Endodermal cell (in vitro differentiated cells): Measurements from ENCODE around the gene TDRKH. TPM values are rescaled to one million over a fixed set of nuclear protein-coding genes. Genes with fewer than 3 reads are reported as not detected.

ENCODE experiments used
- DNase-seq: peaks from one replicate; pipeline ENCODE4 v3.0.0-alpha.2; 2017
- H3K27ac ChIP-seq: 2 replicates; pipeline ENCODE4 v1.5.1; 2013; ENCODE audit warnings: mild to moderate bottlenecking, low read depth, low read length, moderate library complexity
- H3K27me3 ChIP-seq: 2 replicates; pipeline ENCODE4 v1.6.1; 2013; ENCODE audit warnings: mild to moderate bottlenecking, low read length, moderate library complexity; ENCODE audit not compliant: insufficient read depth, control insufficient read depth, poor library complexity, severe bottlenecking
- H3K36me3 ChIP-seq: 2 replicates; pipeline ENCODE4 v1.7.0; 2013; ENCODE audit warnings: mild to moderate bottlenecking, low read length, moderate library complexity; ENCODE audit not compliant: control insufficient read depth, insufficient read depth
- H3K4me1 ChIP-seq: one replicate; pipeline ENCODE4 v1.7.0; 2013; ENCODE audit warnings: low read length; ENCODE audit not compliant: control insufficient read depth, insufficient read depth
- H3K4me3 ChIP-seq: 2 replicates; pipeline ENCODE4 v1.5.1; 2013; ENCODE audit warnings: mild to moderate bottlenecking, low read length, moderate library complexity
- H3K9ac ChIP-seq: 2 replicates; pipeline ENCODE4 v1.6.1; 2013; ENCODE audit warnings: mild to moderate bottlenecking, low read length, moderate library complexity; ENCODE audit not compliant: poor library complexity, severe bottlenecking; ENCODE audit errors: extremely low read depth
- H3K9me3 ChIP-seq: 2 replicates; pipeline ENCODE4 v1.6.1; 2013; ENCODE audit warnings: mild to moderate bottlenecking, low read length, moderate library complexity; ENCODE audit not compliant: control insufficient read depth
- H3K27ac Mint-ChIP-seq: 2 replicates; pipeline ENCODE4 v1.8.0; 2020; ENCODE audit warnings: mixed read lengths
- H3K27me3 Mint-ChIP-seq: 2 replicates; pipeline ENCODE4 v1.8.0; 2021; ENCODE audit warnings: mild to moderate bottlenecking, mixed read lengths; ENCODE audit not compliant: insufficient read depth
- H3K36me3 Mint-ChIP-seq: 2 replicates; pipeline ENCODE4 v1.8.0; 2020; ENCODE audit warnings: low read depth, mixed read lengths
- H3K4me1 Mint-ChIP-seq: 2 replicates; pipeline ENCODE4 v1.8.0; 2020; ENCODE audit warnings: mixed read lengths
- H3K4me3 Mint-ChIP-seq: 2 replicates; pipeline ENCODE4 v1.8.0; 2020; ENCODE audit warnings: mild to moderate bottlenecking, moderate library complexity, mixed read lengths
- H3K9me3 Mint-ChIP-seq: 2 replicates; pipeline ENCODE4 v1.8.0; 2020; ENCODE audit warnings: mild to moderate bottlenecking, mixed read lengths
- WGBS, 2 experiments: methylation state at CpG; one replicate each; pipeline versions ENCODE4 v1.1.5 to v1.1.7; 2013; ENCODE audit warnings: missing lambda C conversion rate in 2 of 2, mixed read lengths in 1 of 2; ENCODE audit not compliant: insufficient coverage in 1 of 2, insufficient read length in 1 of 2; 5-methylcytosine and 5-hydroxymethylcytosine counted together
- total RNA-seq, 2 donors: library from RNA; stranded (reverse); fragmentation: NEBNext Ultra II Directional in 1 of 2; extraction: Animal tissue kit (Norgen Biotek cat#: 25700) in 1 of 2; gene quantifications; 2 replicates in 1 of 2; 3 replicates in 1 of 2; pipeline ENCODE4 v1.2.1, GENCODE V29; 2021
- TF ChIP-seq, protein P1 (sequence below): fragments of 200-600 bp; sonication (generic); conservative IDR thresholded peaks from 2 replicates; pipeline ENCODE4 v1.5.0; 2021; ENCODE audit warnings: antibody characterized with exemption, mild to moderate bottlenecking

TDRKH gene
- total RNA-seq, 2 donors from 2014 or later: 14.9 to 15.0 TPM

DNA sequence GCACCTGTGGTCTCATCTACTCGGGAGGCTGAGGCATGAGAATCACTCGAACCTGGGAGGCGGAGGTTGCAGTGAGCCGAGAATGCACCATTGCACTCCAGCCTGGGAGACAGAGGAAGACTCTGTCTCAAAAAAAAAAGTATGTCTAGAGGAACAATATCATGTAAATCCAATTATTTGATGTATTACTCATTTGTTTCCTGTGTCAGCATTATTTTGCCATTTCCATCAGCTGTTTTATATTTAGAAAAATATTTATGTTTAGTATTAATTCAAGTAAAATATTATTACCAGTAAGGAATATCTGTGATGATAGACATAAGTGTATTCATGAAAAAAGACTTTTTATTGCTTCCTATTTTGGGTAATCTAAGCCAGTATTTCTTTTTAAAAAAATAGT lies 13.0 kb downstream of the TDRKH start:
- 64 to 91% methylated on average over 2 to 4 of the region's 4 CpGs for WGBS, 2 experiments
- H3K4me1 Mint-ChIP-seq: no peaks in the 10 kb centered on the region
- H3K27ac Mint-ChIP-seq: no peak overlapping the region
- H3K4me1 ChIP-seq: no peaks in the 10 kb centered on the region
- no peaks in the 10 kb centered on the region for H3K27me3 Mint-ChIP-seq
- TF ChIP-seq, protein P1, sequence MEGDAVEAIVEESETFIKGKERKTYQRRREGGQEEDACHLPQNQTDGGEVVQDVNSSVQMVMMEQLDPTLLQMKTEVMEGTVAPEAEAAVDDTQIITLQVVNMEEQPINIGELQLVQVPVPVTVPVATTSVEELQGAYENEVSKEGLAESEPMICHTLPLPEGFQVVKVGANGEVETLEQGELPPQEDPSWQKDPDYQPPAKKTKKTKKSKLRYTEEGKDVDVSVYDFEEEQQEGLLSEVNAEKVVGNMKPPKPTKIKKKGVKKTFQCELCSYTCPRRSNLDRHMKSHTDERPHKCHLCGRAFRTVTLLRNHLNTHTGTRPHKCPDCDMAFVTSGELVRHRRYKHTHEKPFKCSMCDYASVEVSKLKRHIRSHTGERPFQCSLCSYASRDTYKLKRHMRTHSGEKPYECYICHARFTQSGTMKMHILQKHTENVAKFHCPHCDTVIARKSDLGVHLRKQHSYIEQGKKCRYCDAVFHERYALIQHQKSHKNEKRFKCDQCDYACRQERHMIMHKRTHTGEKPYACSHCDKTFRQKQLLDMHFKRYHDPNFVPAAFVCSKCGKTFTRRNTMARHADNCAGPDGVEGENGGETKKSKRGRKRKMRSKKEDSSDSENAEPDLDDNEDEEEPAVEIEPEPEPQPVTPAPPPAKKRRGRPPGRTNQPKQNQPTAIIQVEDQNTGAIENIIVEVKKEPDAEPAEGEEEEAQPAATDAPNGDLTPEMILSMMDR: no peak
- H3K9me3 Mint-ChIP-seq: no peaks in the 10 kb centered on the region
- no peak overlapping the region for H3K9ac ChIP-seq
- peaks cover 34% of the 10 kb centered on the region for H3K36me3 Mint-ChIP-seq
- H3K4me3 Mint-ChIP-seq: no peak overlapping the region
- DNase-seq: no peak
- H3K9me3 ChIP-seq: no peaks in the 10 kb centered on the region
- H3K27me3 ChIP-seq: no peaks in the 10 kb centered on the region
- H3K4me3 ChIP-seq: no peak overlapping the region
- H3K36me3 ChIP-seq: no peaks in the 10 kb centered on the region
- H3K27ac ChIP-seq: no peak overlapping the region

DNA sequence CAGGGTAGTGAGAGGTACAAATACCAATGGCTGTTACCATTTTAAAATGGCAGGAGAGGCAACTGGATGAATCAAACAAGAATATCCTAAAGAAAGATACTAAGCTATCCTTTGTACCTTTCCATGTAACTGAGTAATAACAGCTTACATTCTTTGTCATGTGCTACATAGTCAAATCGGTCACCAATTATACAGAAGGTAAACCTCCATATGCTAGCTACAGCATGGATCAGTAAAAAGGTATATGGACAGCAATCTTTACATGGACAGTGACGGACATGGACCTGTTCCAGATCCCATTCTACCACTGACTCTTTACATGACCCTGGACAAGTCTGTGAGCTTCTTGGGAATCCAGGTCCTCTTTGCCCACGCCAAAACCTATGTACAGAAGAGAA lies 13.6 kb downstream of the TDRKH start:
- Mint-ChIP-seq H3K9me3 (no peaks in the 10 kb centered on the region), H3K4me1 (no peaks in the 10 kb centered on the region), H3K4me3 (no peak overlapping the region), H3K27me3 (no peaks in the 10 kb centered on the region), H3K27ac (no peak overlapping the region), H3K36me3 (peaks cover 34% of the 10 kb centered on the region)
- no peaks in the 10 kb centered on the region for H3K4me1 ChIP-seq
- no peak overlapping the region for H3K9ac ChIP-seq
- no peaks in the 10 kb centered on the region for H3K27me3 ChIP-seq
- no peak for DNase-seq
- no peak overlapping the region for H3K4me3 ChIP-seq
- TF ChIP-seq, protein P1: no peak
- WGBS, 2 experiments: 89 to 92% methylated on average over 2 to 3 of the region's 3 CpGs
- no peaks in the 10 kb centered on the region for H3K9me3 ChIP-seq
- H3K36me3 ChIP-seq: no peaks in the 10 kb centered on the region
- H3K27ac ChIP-seq: no peak overlapping the region

DNA sequence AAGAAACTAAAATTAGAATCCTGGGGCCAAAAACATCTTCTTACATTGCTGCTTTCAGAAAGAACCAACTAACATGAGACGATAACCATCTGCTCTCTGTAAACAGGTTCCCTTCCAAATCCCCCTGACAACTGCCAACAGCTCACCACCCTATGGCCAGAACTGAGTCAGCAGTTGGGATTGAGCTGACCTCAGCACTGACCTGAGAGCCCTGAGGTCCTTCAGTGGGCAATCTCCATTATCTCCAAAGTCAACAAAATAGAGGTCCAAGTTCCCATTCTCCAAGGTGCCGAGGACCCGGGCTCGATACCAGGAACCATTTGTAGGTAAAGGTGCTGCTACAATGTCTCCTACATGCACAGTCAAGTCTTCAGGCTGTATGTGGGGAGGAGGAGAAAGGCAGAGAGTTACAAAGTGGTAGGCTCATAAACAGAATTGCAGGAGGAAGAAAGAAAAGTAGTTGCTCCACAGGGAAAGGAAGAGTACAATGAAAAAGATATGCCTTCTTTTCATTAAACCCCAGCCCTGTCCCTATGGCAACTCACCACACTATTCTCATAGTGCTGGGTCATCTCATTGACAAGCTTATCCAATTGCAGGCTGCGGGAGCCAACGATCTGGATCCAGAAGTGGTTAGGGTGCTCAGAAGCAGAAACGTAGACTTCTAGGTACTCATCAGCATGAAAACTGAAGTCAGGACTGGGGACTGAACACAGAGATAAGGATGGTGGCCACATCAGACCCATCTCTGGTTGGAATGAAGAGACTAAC lies 14.2 kb downstream of the TDRKH start:
- Histone ChIP-seq H3K36me3 (no peaks in the 10 kb centered on the region), H3K27ac (no peak overlapping the region), H3K27me3 (no peaks in the 10 kb centered on the region), H3K4me1 (no peaks in the 10 kb centered on the region), H3K9me3 (no peaks in the 10 kb centered on the region), H3K9ac (no peak overlapping the region), H3K4me3 (no peak overlapping the region)
- no peak for DNase-seq
- no peaks in the 10 kb centered on the region for H3K27me3 Mint-ChIP-seq
- H3K27ac Mint-ChIP-seq: no peak overlapping the region
- H3K36me3 Mint-ChIP-seq: peaks cover 30% of the 10 kb centered on the region
- no peaks in the 10 kb centered on the region for H3K9me3 Mint-ChIP-seq
- no peaks in the 10 kb centered on the region for H3K4me1 Mint-ChIP-seq
- TF ChIP-seq, protein P1: no peak
- no peak overlapping the region for H3K4me3 Mint-ChIP-seq
- 96 to 98% methylated on average over 5 to 7 of the region's 7 CpGs for WGBS, 2 experiments
